Loucy (cell line): ENCODE data around the gene USPL1.

Source experiments
- H2AFZ ChIP-seq: fragments of 200-600 bp; sonication (generic); 2 replicates; pipeline ENCODE4 v1.6.0; 2016; ENCODE audit warnings: antibody characterized with exemption, mild to moderate bottlenecking, low read length, moderate library complexity
- H3F3A ChIP-seq: fragments of 200-600 bp; 2 replicates; pipeline ENCODE4 v1.6.0; 2016; ENCODE audit warnings: antibody characterized with exemption, low read depth, mild to moderate bottlenecking
- H3K27me3 ChIP-seq: fragments of 200-600 bp; sonication (generic); 2 replicates; pipeline ENCODE4 v1.6.1; 2014; ENCODE audit warnings: low read length, mild to moderate bottlenecking; ENCODE audit not compliant: insufficient read depth, poor library complexity, severe bottlenecking
- H3K36me3 ChIP-seq: fragments of 200-600 bp; sonication (generic); 2 replicates; pipeline ENCODE4 v1.6.1; 2016; ENCODE audit warnings: low read length; ENCODE audit not compliant: insufficient read depth
- H3K4me1 ChIP-seq: fragments of 200-600 bp; sonication (generic); 2 replicates; pipeline ENCODE4 v1.5.1; 2014; ENCODE audit warnings: low read length, mild to moderate bottlenecking; ENCODE audit not compliant: insufficient read depth, poor library complexity, severe bottlenecking
- H3K4me2 ChIP-seq: fragments of 200-600 bp; sonication (generic); 2 replicates; pipeline ENCODE4 v1.6.0; 2014; ENCODE audit warnings: antibody characterized with exemption, low read length, low read depth, mild to moderate bottlenecking; ENCODE audit not compliant: poor library complexity, severe bottlenecking
- H3K4me3 ChIP-seq: fragments of 200-600 bp; sonication (generic); 2 replicates; pipeline ENCODE4 v1.5.1; 2014; ENCODE audit warnings: low read length, mild to moderate bottlenecking, mixed read lengths; ENCODE audit not compliant: poor library complexity, severe bottlenecking
- H3K79me2 ChIP-seq: fragments of 200-600 bp; sonication (generic); 2 replicates; pipeline ENCODE4 v1.6.1; 2014; ENCODE audit warnings: low read length; ENCODE audit not compliant: insufficient read depth
- H3K9ac ChIP-seq: fragments of 200-600 bp; sonication (generic); 2 replicates; pipeline ENCODE4 v1.6.0; 2014; ENCODE audit warnings: mild to moderate bottlenecking, low read depth, low read length, moderate library complexity; ENCODE audit not compliant: poor library complexity, severe bottlenecking
- H3K9me2 ChIP-seq: fragments of 200-600 bp; sonication (generic); replicated peaks from 2 replicates; pipeline ENCODE4 v1.6.1; 2016; ENCODE audit warnings: low read depth, low read length, mixed read lengths
- H3K9me3 ChIP-seq: fragments of 200-600 bp; sonication (generic); 2 replicates; pipeline ENCODE4 v1.6.1; 2014; ENCODE audit warnings: mild to moderate bottlenecking, antibody characterized with exemption, low read length, low read depth; ENCODE audit not compliant: insufficient read depth
- H4K20me1 ChIP-seq: fragments of 200-600 bp; sonication (generic); 2 replicates; pipeline ENCODE4 v1.6.0; 2014; ENCODE audit warnings: antibody characterized with exemption, low read length, mild to moderate bottlenecking; ENCODE audit not compliant: insufficient read depth, poor library complexity, severe bottlenecking
- EZH2phosphoT487 ChIP-seq: fragments of 200-600 bp; IDR thresholded peaks from 2 replicates; pipeline ENCODE4 v1.6.1; 2018; ENCODE audit warnings: antibody characterized with exemption, mild to moderate bottlenecking, moderate library complexity, borderline replicate concordance
- TF ChIP-seq, protein P1 (sequence below): fragments of 200-600 bp; sonication (generic); conservative IDR thresholded peaks from 2 replicates; pipeline ENCODE4 v1.5.1; 2014; ENCODE audit warnings: mild to moderate bottlenecking, antibody characterized with exemption, low read length

The USPL1 gene

DNA sequence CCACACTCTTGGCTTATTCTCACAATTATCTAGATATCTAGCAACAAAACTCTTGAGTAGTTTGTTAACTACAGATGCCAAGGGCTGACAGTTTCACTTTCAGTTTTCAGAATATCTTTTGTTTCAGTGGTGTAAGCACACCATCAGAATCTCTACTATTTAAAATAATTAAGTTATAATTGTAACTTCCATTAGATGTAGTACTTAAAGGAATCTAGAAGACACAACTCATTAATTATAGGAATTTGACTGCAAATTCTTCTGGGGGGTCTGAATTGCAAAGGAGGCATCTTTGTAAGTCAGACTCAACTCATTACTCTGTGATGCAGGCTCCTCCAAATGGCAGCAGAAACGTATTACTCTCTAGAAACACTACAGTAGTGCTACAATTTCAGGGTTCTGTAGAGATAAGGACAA lies 44.9 kb upstream of the USPL1 start:
- Histone ChIP-seq H3K4me2 (peak overlapping the region; percentile 86), H4K20me1 (no peaks in the 10 kb centered on the region), H3K4me1 (peaks cover 45% of the 10 kb centered on the region), H3K36me3 (no peaks in the 10 kb centered on the region), H2AFZ (peak overlapping the region; percentile 92), H3K27me3 (no peaks in the 10 kb centered on the region), H3F3A (no peaks in the 10 kb centered on the region), H3K4me3 (peak overlapping the region; percentile 72), H3K9me3 (no peaks in the 10 kb centered on the region), H3K79me2 (no peaks in the 10 kb centered on the region), H3K9ac (peak overlapping the region; percentile 79), H3K9me2 (no peaks in the 10 kb centered on the region)
- TF ChIP-seq, protein P1, sequence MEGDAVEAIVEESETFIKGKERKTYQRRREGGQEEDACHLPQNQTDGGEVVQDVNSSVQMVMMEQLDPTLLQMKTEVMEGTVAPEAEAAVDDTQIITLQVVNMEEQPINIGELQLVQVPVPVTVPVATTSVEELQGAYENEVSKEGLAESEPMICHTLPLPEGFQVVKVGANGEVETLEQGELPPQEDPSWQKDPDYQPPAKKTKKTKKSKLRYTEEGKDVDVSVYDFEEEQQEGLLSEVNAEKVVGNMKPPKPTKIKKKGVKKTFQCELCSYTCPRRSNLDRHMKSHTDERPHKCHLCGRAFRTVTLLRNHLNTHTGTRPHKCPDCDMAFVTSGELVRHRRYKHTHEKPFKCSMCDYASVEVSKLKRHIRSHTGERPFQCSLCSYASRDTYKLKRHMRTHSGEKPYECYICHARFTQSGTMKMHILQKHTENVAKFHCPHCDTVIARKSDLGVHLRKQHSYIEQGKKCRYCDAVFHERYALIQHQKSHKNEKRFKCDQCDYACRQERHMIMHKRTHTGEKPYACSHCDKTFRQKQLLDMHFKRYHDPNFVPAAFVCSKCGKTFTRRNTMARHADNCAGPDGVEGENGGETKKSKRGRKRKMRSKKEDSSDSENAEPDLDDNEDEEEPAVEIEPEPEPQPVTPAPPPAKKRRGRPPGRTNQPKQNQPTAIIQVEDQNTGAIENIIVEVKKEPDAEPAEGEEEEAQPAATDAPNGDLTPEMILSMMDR = peak; percentile 59
- no peak for TF ChIP-seq EZH2phosphoT487

DNA sequence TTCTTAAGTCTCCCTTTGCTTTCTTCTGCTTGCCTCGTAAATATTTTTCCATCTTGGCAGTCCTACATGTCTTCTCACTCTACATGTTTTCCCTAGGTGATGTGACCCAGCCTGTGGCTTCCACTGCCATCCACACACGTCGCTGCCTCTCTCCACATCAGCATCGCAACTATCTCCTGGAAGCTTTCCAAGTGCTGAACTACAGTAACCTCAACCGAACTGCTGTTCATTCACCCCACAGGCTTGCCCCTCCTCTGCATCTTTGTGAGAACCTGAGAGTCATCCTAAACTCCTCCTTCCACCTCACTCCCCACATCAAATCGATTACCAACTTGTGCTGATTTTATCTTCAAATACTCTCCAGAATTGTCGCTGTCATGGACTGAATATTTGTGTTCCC lies 41.2 kb upstream of the USPL1 start:
- no peak overlapping the region for H2AFZ ChIP-seq
- peaks cover 43% of the 10 kb centered on the region for H3K4me1 ChIP-seq
- no peaks in the 10 kb centered on the region for H3K79me2 ChIP-seq
- no peak for TF ChIP-seq EZH2phosphoT487
- TF ChIP-seq, protein P1 = no peak
- H3K27me3 ChIP-seq = no peaks in the 10 kb centered on the region
- no peaks in the 10 kb centered on the region for H3K36me3 ChIP-seq
- H4K20me1 ChIP-seq = no peaks in the 10 kb centered on the region
- no peaks in the 10 kb centered on the region for H3K9me2 ChIP-seq
- H3K9ac ChIP-seq = no peak overlapping the region
- peak overlapping the region; percentile 28 for H3K4me3 ChIP-seq
- peak overlapping the region; percentile 64 for H3K4me2 ChIP-seq
- 0 out of 2 replicates have a peak, but pooled peaks cover 2% of the 10 kb centered on the region for H3F3A ChIP-seq
- no peaks in the 10 kb centered on the region for H3K9me3 ChIP-seq

GRCh38 chr13:30577401-30577852 lies 40.3 kb upstream of the USPL1 start:
- Histone ChIP-seq H3K9me2 (no peaks in the 10 kb centered on the region), H3K9ac (no peak overlapping the region), H3K9me3 (no peaks in the 10 kb centered on the region), H3F3A (0 out of 2 replicates have a peak, but pooled peaks cover 2% of the 10 kb centered on the region), H3K79me2 (no peaks in the 10 kb centered on the region), H3K4me2 (peak overlapping the region; percentile 64), H3K4me3 (peak overlapping the region; percentile 28), H3K36me3 (no peaks in the 10 kb centered on the region), H2AFZ (no peak overlapping the region), H3K27me3 (no peaks in the 10 kb centered on the region), H4K20me1 (no peaks in the 10 kb centered on the region), H3K4me1 (peaks cover 36% of the 10 kb centered on the region)
- TF ChIP-seq, protein P1 = no peak
- no peak for TF ChIP-seq EZH2phosphoT487
